Large intestine (tissue), 3 donors: ENCODE measurements around the gene AP3B2. TPM values are rescaled to one million over a fixed set of nuclear protein-coding genes. Genes with fewer than 3 reads are reported as not detected.
A peak's percentile ranks its signal among the peaks of the same experiment; 100 is the strongest.

Experiments used
- DNase-seq, 2 donors: peaks; one replicate each; pipeline versions ENCODE4 v3.0.0 to v3.0.0-alpha.2; 2013
- H3K27ac ChIP-seq: one replicate; pipeline ENCODE4 v1.5.1; 2013; ENCODE audit warnings: low read length
- H3K27me3 ChIP-seq: 2 replicates; pipeline ENCODE4 v1.6.1; 2013; ENCODE audit warnings: low read length; ENCODE audit not compliant: control insufficient read depth, insufficient read depth
- H3K36me3 ChIP-seq: 2 replicates; pipeline ENCODE4 v1.6.1; 2013; ENCODE audit warnings: low read length; ENCODE audit not compliant: control insufficient read depth, insufficient read depth
- H3K4me1 ChIP-seq: one replicate; pipeline ENCODE4 v1.6.1; 2013; ENCODE audit warnings: low read length; ENCODE audit not compliant: control insufficient read depth, insufficient read depth
- H3K4me3 ChIP-seq: one replicate; pipeline ENCODE4 v1.5.1; 2013; ENCODE audit warnings: low read length
- H3K9me3 ChIP-seq: one replicate; pipeline ENCODE4 v1.6.1; 2013; ENCODE audit warnings: mild to moderate bottlenecking, low read depth, low read length, moderate library complexity; ENCODE audit not compliant: control insufficient read depth
- WGBS: methylation state at CpG from one replicate; pipeline ENCODE4 v1.1.5; 2013; ENCODE audit warnings: low lambda C conversion rate; ENCODE audit not compliant: insufficient coverage; 5-methylcytosine and 5-hydroxymethylcytosine counted together
- polyA plus RNA-seq: library from polyadenylated mRNA; unstranded; fragments of 120-200 nt; gene quantifications from one replicate; pipeline ENCODE4 v1.2.1, GENCODE V29; 2013

Gene AP3B2
- polyA plus RNA-seq, 1 donor, result 10.2 TPM

GRCh38 chr15:82697735-82698407 is 11.8 kb downstream of the AP3B2 start:
- no peaks in the 10 kb centered on the region for H3K9me3 ChIP-seq
- no peaks in the 10 kb centered on the region for H3K36me3 ChIP-seq
- H3K4me1 ChIP-seq, result no peaks in the 10 kb centered on the region
- WGBS, result no CpG with 5 or more reads among the region's 9 CpGs
- H3K4me3 ChIP-seq, result no peak overlapping the region
- H3K27me3 ChIP-seq, result no peaks in the 10 kb centered on the region
- no peak for DNase-seq
- H3K27ac ChIP-seq, result no peak overlapping the region

GRCh38 chr15:82692171-82692570 is 17.5 kb downstream of the AP3B2 start:
- no peak for DNase-seq
- H3K4me3 ChIP-seq, result no peak overlapping the region
- H3K27ac ChIP-seq, result no peak overlapping the region
- no peaks in the 10 kb centered on the region for H3K4me1 ChIP-seq
- WGBS, result no CpG with 5 or more reads among the region's 23 CpGs
- no peaks in the 10 kb centered on the region for H3K27me3 ChIP-seq
- no peaks in the 10 kb centered on the region for H3K36me3 ChIP-seq
- peaks cover 3% of the 10 kb centered on the region for H3K9me3 ChIP-seq

- WGBS, result no CpG with 5 or more reads among the region's 8 CpGs
These were observed 20.5 kb downstream of the AP3B2 start for GRCh38 chr15:82689147-82689546.

GRCh38 chr15:82688691-82689090 is 21.0 kb downstream of the AP3B2 start:
- Histone ChIP-seq H3K4me3 (no peak overlapping the region), H3K36me3 (no peaks in the 10 kb centered on the region), H3K27me3 (peaks cover 4% of the 10 kb centered on the region), H3K4me1 (no peaks in the 10 kb centered on the region), H3K9me3 (peaks cover 3% of the 10 kb centered on the region), H3K27ac (no peak overlapping the region)
- DNase-seq, result no peak
- no CpG with 5 or more reads among the region's 10 CpGs for WGBS

More at GRCh38 chr15:82689147-82689546, 20.5 kb downstream of the AP3B2 start:
- Histone ChIP-seq H3K9me3 (peaks cover 3% of the 10 kb centered on the region), H3K27me3 (peaks cover 1% of the 10 kb centered on the region), H3K4me3 (no peak overlapping the region), H3K36me3 (no peaks in the 10 kb centered on the region), H3K27ac (no peak overlapping the region), H3K4me1 (no peaks in the 10 kb centered on the region)
- no peak for DNase-seq

- Histone ChIP-seq H3K9me3 (peaks cover 3% of the 10 kb centered on the region), H3K27ac (no peak overlapping the region), H3K4me1 (no peaks in the 10 kb centered on the region), H3K4me3 (no peak overlapping the region), H3K36me3 (no peaks in the 10 kb centered on the region), H3K27me3 (peaks cover 35% of the 10 kb centered on the region)
- no CpG with 5 or more reads among the region's 10 CpGs for WGBS
- no peak for DNase-seq
These were observed 28.3 kb downstream of the AP3B2 start for GRCh38 chr15:82681371-82681770.

- Histone ChIP-seq H3K9me3 (peaks cover 3% of the 10 kb centered on the region), H3K4me3 (peak overlapping the region; percentile 65), H3K4me1 (no peaks in the 10 kb centered on the region), H3K27me3 (peaks cover 39% of the 10 kb centered on the region), H3K27ac (peak overlapping the region; percentile 23), H3K36me3 (no peaks in the 10 kb centered on the region)
- DNase-seq, result peak; percentile 82 to 84
- WGBS, result no CpG with 5 or more reads among the region's 76 CpGs
These were observed 29.2 kb downstream of the AP3B2 start for GRCh38 chr15:82680200-82681102.

GRCh38 chr15:82679626-82680199 is 30.0 kb downstream of the AP3B2 start:
- Histone ChIP-seq H3K27ac (no peak overlapping the region), H3K9me3 (peaks cover 3% of the 10 kb centered on the region), H3K36me3 (no peaks in the 10 kb centered on the region), H3K4me3 (peak overlapping the region; percentile 37), H3K27me3 (peaks cover 41% of the 10 kb centered on the region), H3K4me1 (no peaks in the 10 kb centered on the region)
- 65% methylated on average over 2 of the region's 19 CpGs for WGBS
- DNase-seq, result no peak

GRCh38 chr15:82677720-82678323 is 31.9 kb downstream of the AP3B2 start:
- peaks cover 3% of the 10 kb centered on the region for H3K9me3 ChIP-seq
- no peaks in the 10 kb centered on the region for H3K36me3 ChIP-seq
- no peak overlapping the region for H3K27ac ChIP-seq
- peaks cover 37% of the 10 kb centered on the region for H3K27me3 ChIP-seq
- no peak overlapping the region for H3K4me3 ChIP-seq
- no peak for DNase-seq
- H3K4me1 ChIP-seq, result no peaks in the 10 kb centered on the region
- no CpG with 5 or more reads among the region's 7 CpGs for WGBS

- WGBS, result 86% methylated on average over 2 of the region's 2 CpGs
- Histone ChIP-seq H3K4me1 (no peaks in the 10 kb centered on the region), H3K36me3 (no peaks in the 10 kb centered on the region), H3K4me3 (no peak overlapping the region), H3K27me3 (peaks cover 14% of the 10 kb centered on the region), H3K9me3 (no peaks in the 10 kb centered on the region), H3K27ac (no peak overlapping the region)
- DNase-seq, result no peak
These were observed 34.8 kb downstream of the AP3B2 start for GRCh38 chr15:82674873-82675272.

- H3K4me1 ChIP-seq, result no peaks in the 10 kb centered on the region
- no peaks in the 10 kb centered on the region for H3K9me3 ChIP-seq
- WGBS, result 79% methylated on average over 2 of the region's 4 CpGs
- no peak overlapping the region for H3K27ac ChIP-seq
- no peak for DNase-seq
- no peak overlapping the region for H3K4me3 ChIP-seq
- H3K27me3 ChIP-seq, result peaks cover 4% of the 10 kb centered on the region
- H3K36me3 ChIP-seq, result no peaks in the 10 kb centered on the region
These were observed 39.0 kb downstream of the AP3B2 start for GRCh38 chr15:82670699-82671098.
